Uterus (tissue), 4 donors: ENCODE measurements around the gene IKZF1. TPM values are rescaled to one million over a fixed set of nuclear protein-coding genes. Genes with fewer than 3 reads are reported as not detected.

Experiments
- DNase-seq, 2 donors: peaks; one replicate each; pipeline ENCODE4 v3.0.0-alpha.2; 2019 to 2020
- H3K27ac ChIP-seq, 2 donors: fragments of 200-600 bp; sonication (generic); 1 replicate in 1 of 2; 2 replicates in 1 of 2; pipeline ENCODE4 v1.5.1; 2016 to 2018
- H3K27me3 ChIP-seq, 2 donors: fragments of 200-600 bp; sonication (generic); one replicate each; pipeline ENCODE4 v1.5.1; 2018 to 2019; ENCODE audit warnings: control low read depth in 1 of 2
- H3K36me3 ChIP-seq, 2 donors: fragments of 200-600 bp; sonication (generic); one replicate each; pipeline ENCODE4 v1.5.1; 2019; ENCODE audit warnings: control low read depth in 1 of 2
- H3K4me1 ChIP-seq, 2 donors: fragments of 200-600 bp; sonication (generic); one replicate each; pipeline ENCODE4 v1.5.1; 2018 to 2019; ENCODE audit warnings: control low read depth in 1 of 2
- H3K4me3 ChIP-seq, 2 donors: fragments of 200-600 bp; sonication (generic); 1 replicate in 1 of 2; 2 replicates in 1 of 2; pipeline ENCODE4 v1.5.1; 2018 to 2019; ENCODE audit warnings: mild to moderate bottlenecking in 1 of 2
- H3K9me3 ChIP-seq, 2 donors: fragments of 200-600 bp; sonication (generic); one replicate each; pipeline ENCODE4 v1.5.1; 2019; ENCODE audit warnings: control low read depth in 1 of 2
- POLR2A ChIP-seq, 2 donors: fragments of 450-650 bp; IDR thresholded peaks; one replicate each; pipeline ENCODE4 v1.6.1; 2016; ENCODE audit warnings: antibody characterized with exemption in 2 of 2, mild to moderate bottlenecking in 1 of 2, moderate library complexity in 1 of 2
- intact Hi-C: fragments of 100-400 bp; cut with DNase I; formaldehyde crosslinking; loops from one replicate; pipeline ENCODE4 v1.15.1; 2023; ENCODE audit warnings: low total_unique reads
- total RNA-seq, 4 donors: library from RNA; depleted of rRNA in 3 of 4; stranded (reverse); fragments of >200 nt in 3 of 4; gene quantifications; one replicate each; pipeline versions ENCODE4 v1.1.0 to v1.2.4, GENCODE V29; 2014 to 2023
- TF ChIP-seq, protein P1 (sequence below), 4 experiments: fragments of 200-600 bp in 2 of 4; fragments of 450-650 bp in 2 of 4; sonication (generic) in 2 of 4; IDR thresholded peaks; one replicate each; pipeline ENCODE4 v1.5.1; 2016 to 2019; ENCODE audit warnings: antibody characterized with exemption in 4 of 4, mild to moderate bottlenecking in 2 of 4, moderate library complexity in 1 of 4
- donor health status: DM: yes; HTN: yes; CAD: no.

Gene IKZF1
- total RNA-seq, 4 donors from 2014 or later: 7.0 to 828 (median 12.8) TPM

DNA sequence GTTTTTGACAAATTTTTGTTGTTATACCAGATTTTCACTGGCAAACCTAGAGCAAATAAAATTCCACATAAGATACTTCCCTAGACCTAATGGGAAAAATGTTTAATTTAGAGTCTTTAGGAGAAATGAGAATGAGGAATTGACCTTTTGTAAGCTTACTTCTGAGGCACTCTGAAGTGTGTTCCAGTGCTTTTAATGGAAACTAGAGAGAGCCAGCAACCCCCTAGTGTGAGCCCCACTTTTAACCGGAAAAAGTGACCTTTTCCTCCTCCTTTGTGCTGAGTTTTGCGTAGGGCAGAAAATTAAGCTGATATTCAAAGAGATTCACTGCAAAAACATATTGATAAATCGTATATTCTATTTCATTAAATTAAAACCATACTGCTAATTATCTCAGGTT is 5.2 kb downstream of the IKZF1 start:
- H3K4me1 ChIP-seq: no peaks in the 10 kb centered on the region
- H3K27me3 ChIP-seq: no peaks in the 10 kb centered on the region
- H3K9me3 ChIP-seq: no peaks in the 10 kb centered on the region
- H3K27ac ChIP-seq: no peak overlapping the region
- no peaks in the 10 kb centered on the region for H3K36me3 ChIP-seq
- no peak overlapping the region for H3K4me3 ChIP-seq
- no peak for TF ChIP-seq POLR2A (IDR thresholded peaks at IDR 0.05)
- TF ChIP-seq, protein P1, sequence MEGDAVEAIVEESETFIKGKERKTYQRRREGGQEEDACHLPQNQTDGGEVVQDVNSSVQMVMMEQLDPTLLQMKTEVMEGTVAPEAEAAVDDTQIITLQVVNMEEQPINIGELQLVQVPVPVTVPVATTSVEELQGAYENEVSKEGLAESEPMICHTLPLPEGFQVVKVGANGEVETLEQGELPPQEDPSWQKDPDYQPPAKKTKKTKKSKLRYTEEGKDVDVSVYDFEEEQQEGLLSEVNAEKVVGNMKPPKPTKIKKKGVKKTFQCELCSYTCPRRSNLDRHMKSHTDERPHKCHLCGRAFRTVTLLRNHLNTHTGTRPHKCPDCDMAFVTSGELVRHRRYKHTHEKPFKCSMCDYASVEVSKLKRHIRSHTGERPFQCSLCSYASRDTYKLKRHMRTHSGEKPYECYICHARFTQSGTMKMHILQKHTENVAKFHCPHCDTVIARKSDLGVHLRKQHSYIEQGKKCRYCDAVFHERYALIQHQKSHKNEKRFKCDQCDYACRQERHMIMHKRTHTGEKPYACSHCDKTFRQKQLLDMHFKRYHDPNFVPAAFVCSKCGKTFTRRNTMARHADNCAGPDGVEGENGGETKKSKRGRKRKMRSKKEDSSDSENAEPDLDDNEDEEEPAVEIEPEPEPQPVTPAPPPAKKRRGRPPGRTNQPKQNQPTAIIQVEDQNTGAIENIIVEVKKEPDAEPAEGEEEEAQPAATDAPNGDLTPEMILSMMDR (IDR thresholded peaks at IDR 0.05): no peak
- DNase-seq: no peak
- intact Hi-C loops: no loop called here

DNA sequence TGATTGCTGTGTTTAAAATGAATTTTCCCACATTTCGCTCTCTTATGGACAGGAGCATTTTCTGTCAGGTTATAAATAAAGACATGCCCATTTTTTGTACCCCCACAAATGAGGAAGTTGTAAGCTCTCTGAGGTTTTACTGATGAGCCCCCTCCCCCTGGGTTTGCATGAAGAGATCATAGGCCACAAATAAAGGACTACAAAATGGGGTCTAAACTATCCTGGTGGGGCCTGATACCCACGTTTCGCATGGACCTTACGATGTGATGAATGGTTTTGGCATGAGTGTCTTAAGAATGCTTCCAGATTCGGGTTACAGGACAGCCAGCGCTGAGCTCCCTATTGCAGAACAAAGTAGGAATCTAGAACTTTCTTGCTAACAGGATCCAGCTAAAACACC is 5.8 kb downstream of the IKZF1 start:
- H3K27ac ChIP-seq: no peak overlapping the region
- H3K9me3 ChIP-seq: no peaks in the 10 kb centered on the region
- TF ChIP-seq, protein P1 (IDR thresholded peaks at IDR 0.05): no peak
- no peak for TF ChIP-seq POLR2A (IDR thresholded peaks at IDR 0.05)
- no peaks in the 10 kb centered on the region for H3K4me1 ChIP-seq
- no peaks in the 10 kb centered on the region for H3K36me3 ChIP-seq
- DNase-seq: no peak
- no peaks in the 10 kb centered on the region for H3K27me3 ChIP-seq
- H3K4me3 ChIP-seq: no peak overlapping the region
- intact Hi-C loops: no loop called here

DNA sequence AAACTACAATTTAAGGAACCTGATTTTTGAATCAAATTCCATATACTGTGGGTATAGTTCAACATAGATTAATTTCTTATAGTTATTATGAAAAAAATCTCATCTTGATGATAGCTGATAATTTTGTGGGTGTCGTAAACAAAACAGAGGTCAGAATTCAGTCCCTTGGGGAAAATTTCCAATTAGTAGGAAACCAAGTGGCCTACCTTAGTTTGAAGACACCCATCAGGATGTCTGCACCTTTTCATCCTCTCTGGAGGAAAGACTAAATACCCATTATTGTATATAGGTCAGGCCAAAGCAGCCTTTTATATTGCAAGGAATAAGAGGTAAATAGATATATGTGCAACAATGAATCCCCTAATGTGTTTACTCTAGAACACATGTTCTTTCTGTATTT is 6.4 kb downstream of the IKZF1 start:
- Histone ChIP-seq H3K4me3 (no peak overlapping the region), H3K27me3 (no peaks in the 10 kb centered on the region), H3K4me1 (no peaks in the 10 kb centered on the region), H3K27ac (no peak overlapping the region), H3K36me3 (no peaks in the 10 kb centered on the region), H3K9me3 (no peaks in the 10 kb centered on the region)
- TF ChIP-seq POLR2A (IDR thresholded peaks at IDR 0.05): no peak
- TF ChIP-seq, protein P1 (IDR thresholded peaks at IDR 0.05): no peak
- DNase-seq: no peak
- intact Hi-C loops: no loop called here

DNA sequence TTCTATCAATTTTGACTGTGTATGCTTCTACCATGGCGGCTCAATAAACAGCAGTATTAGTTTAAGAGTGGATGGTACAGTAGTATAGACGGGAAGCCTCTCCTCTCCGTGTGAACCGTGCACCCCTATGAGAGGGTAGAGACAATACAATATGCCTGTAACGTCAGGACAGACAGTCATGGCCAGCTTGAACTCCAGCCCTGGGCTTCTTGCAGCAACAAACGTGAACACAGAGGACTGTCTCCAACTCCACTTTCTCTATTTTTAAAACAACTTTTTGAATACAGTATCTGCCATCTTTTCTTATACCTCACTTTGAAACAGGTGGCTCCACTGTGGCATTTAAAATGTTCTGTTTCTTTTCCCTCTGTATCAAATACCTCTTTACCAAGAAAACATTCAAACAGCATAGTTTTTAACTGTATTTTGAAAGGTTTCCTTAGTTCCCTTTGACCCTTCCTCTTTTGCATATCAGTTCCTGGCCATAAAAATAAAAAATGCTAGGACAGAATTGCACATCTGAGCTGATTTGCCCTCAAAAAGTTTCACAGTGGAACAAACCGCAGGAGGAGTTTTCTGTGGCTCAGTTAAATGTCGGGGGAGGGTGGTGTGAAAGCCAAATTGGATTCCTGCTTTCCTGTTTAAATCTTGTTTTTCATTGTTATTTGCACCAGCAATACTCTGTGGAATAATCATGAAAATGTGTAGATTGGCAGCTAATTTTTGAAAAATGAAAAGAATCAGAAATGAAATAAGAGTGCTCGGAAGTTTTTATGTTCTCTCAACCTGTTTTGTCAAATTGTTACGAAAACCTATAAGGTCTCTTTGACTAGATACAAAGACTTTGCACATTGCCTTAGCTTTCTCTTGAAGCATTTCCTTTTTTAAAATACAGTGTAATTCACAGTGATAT is 8.0 kb downstream of the IKZF1 start:
- intact Hi-C loops: no loop called here
- Histone ChIP-seq H3K27ac (no peak overlapping the region), H3K9me3 (no peaks in the 10 kb centered on the region), H3K36me3 (no peaks in the 10 kb centered on the region), H3K4me3 (no peak overlapping the region), H3K27me3 (no peaks in the 10 kb centered on the region), H3K4me1 (no peaks in the 10 kb centered on the region)
- DNase-seq: no peak
- no peak for TF ChIP-seq POLR2A (IDR thresholded peaks at IDR 0.05)
- TF ChIP-seq, protein P1 (IDR thresholded peaks at IDR 0.05): no peak

DNA sequence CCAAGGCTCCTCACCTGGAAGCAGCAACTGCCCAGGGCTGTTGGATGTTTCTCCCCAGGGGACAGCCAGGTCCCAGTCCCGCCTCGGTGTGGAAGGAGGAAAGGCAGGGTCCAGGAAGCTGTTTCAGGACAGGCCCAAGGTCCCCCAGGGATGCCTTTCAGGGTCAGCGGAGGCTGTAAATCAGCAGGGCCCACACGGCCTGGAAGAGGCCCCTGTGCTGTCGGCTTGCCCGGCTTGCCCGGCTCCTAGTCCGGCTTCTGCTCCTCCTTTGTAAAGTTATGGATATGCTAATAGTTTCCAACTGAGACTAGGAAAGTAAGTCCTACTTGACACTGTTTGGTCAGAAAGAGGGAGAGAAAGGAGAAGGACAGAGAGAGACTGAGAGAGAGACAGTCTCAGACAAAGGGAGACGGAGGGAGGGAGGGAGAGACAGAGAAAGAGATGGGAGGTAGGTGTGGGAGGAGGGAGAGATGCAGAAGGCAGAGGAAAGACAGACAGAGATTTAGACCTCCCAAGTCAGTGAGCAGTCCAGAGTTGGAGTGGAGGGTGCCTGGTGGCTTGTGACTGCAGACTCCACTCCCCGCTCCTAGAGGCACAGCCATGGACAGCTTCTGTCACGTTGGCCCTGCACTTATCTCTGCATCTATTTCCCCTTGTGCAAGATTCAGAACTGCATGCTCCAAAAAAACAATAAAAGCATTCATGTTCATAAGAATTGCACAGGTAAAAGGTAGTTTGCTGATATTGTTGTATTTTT is 10.5 kb downstream of the IKZF1 start:
- no peak overlapping the region for H3K4me3 ChIP-seq
- TF ChIP-seq, protein P1 (IDR thresholded peaks at IDR 0.05): no peak
- TF ChIP-seq POLR2A (IDR thresholded peaks at IDR 0.05): no peak
- no peaks in the 10 kb centered on the region for H3K36me3 ChIP-seq
- intact Hi-C loops: no loop called here
- no peaks in the 10 kb centered on the region for H3K9me3 ChIP-seq
- no peak for DNase-seq
- H3K27me3 ChIP-seq: no peaks in the 10 kb centered on the region
- no peak overlapping the region for H3K27ac ChIP-seq
- H3K4me1 ChIP-seq: no peaks in the 10 kb centered on the region
